Neural cell (in vitro differentiated cells): Measurements from ENCODE around the gene ACTN4. TPM values are rescaled to one million over a fixed set of nuclear protein-coding genes. Genes with fewer than 3 reads are reported as not detected.

Experiments
- H2AFZ ChIP-seq: fragments of 200-600, 300-800 bp; sonication (generic), shearing (Covaris generic); 2 replicates; pipeline ENCODE4 v1.6.0; 2014; ENCODE audit warnings: low read depth, mild to moderate bottlenecking, antibody characterized with exemption, low read length, moderate library complexity
- H3F3A ChIP-seq: fragments of 200-600 bp; shearing (Covaris generic); 2 replicates; pipeline ENCODE4 v1.6.1; 2016; ENCODE audit warnings: mild to moderate bottlenecking, moderate library complexity, mixed read lengths, antibody characterized with exemption, low read length; ENCODE audit not compliant: insufficient read depth, poor library complexity, severe bottlenecking
- H3K27ac ChIP-seq: fragments of 200-600, 300-800 bp; sonication (generic), shearing (Covaris generic); 2 replicates; pipeline ENCODE4 v1.5.1; 2014; ENCODE audit warnings: mild to moderate bottlenecking, low read length, moderate library complexity
- H3K27me3 ChIP-seq: fragments of 300-800, 200-600 bp; sonication (generic), shearing (Covaris generic); 2 replicates; pipeline ENCODE4 v1.6.0; 2014; ENCODE audit warnings: mild to moderate bottlenecking, low read depth, low read length, moderate library complexity; ENCODE audit not compliant: insufficient read depth
- H3K36me3 ChIP-seq: fragments of 300-800, 200-600 bp; sonication (generic), shearing (Covaris generic); 2 replicates; pipeline ENCODE4 v1.5.1; 2014; ENCODE audit warnings: mild to moderate bottlenecking, antibody characterized with exemption, low read length, moderate library complexity; ENCODE audit not compliant: insufficient read depth
- H3K4me2 ChIP-seq: fragments of 300-800, 200-600 bp; sonication (generic), shearing (Covaris generic); 2 replicates; pipeline ENCODE4 v1.6.0; 2014; ENCODE audit warnings: mild to moderate bottlenecking, low read length
- H3K4me3 ChIP-seq: fragments of 300-800, 200-600 bp; sonication (generic), shearing (Covaris generic); 2 replicates; pipeline ENCODE4 v1.5.1; 2014; ENCODE audit warnings: mild to moderate bottlenecking, low read length, moderate library complexity
- H3K79me2 ChIP-seq: fragments of 200-600 bp; shearing (Covaris generic); replicated peaks from 2 replicates; pipeline ENCODE4 v1.6.0; 2014; ENCODE audit warnings: mild to moderate bottlenecking, low read length, moderate library complexity; ENCODE audit not compliant: insufficient read depth
- H3K9ac ChIP-seq: fragments of 300-800, 200-600 bp; sonication (generic), shearing (Covaris generic); 2 replicates; pipeline ENCODE4 v1.6.1; 2016; ENCODE audit warnings: mild to moderate bottlenecking, low read length, mixed read lengths
- H3K9me2 ChIP-seq: fragments of 200-600 bp; shearing (Covaris generic); 2 replicates; pipeline ENCODE4 v1.6.1; 2016; ENCODE audit warnings: mild to moderate bottlenecking, low read length, mixed read lengths; ENCODE audit not compliant: insufficient read depth
- H3K9me3 ChIP-seq: fragments of 200-600, 300-800 bp; sonication (generic), shearing (Covaris generic); 2 replicates; pipeline ENCODE4 v1.6.1; 2016; ENCODE audit warnings: mild to moderate bottlenecking, mixed run types, low read length, moderate library complexity, mixed read lengths
- H4K20me1 ChIP-seq: fragments of 200-600 bp; shearing (Covaris generic); 2 replicates; pipeline ENCODE4 v1.6.1; 2016; ENCODE audit warnings: mild to moderate bottlenecking, mixed run types; ENCODE audit not compliant: insufficient read depth
- EP300 ChIP-seq: fragments of 450-650 bp; conservative IDR thresholded peaks from 2 replicates; pipeline ENCODE4 v1.6.1; 2014; ENCODE audit warnings: antibody characterized with exemption, mild to moderate bottlenecking, moderate library complexity; ENCODE audit not compliant: poor library complexity, severe bottlenecking
- EZH2 ChIP-seq: fragments of 200-600, 300-800 bp; shearing (Covaris generic), sonication (generic); IDR thresholded peaks from 2 replicates; pipeline ENCODE4 v1.6.1; 2014; ENCODE audit warnings: antibody characterized with exemption, low read length, borderline replicate concordance, mild to moderate bottlenecking; ENCODE audit not compliant: insufficient read depth, poor library complexity, severe bottlenecking
- MXI1 ChIP-seq: fragments of 450-650 bp; conservative IDR thresholded peaks from 2 replicates; pipeline ENCODE4 v1.6.1; 2014; ENCODE audit warnings: antibody characterized with exemption, mild to moderate bottlenecking; ENCODE audit not compliant: poor library complexity, severe bottlenecking
- POLR2AphosphoS5 ChIP-seq: IDR thresholded peaks from 2 replicates; pipeline ENCODE4 v1.6.1; 2012
- RAD21 ChIP-seq: fragments of 450-650 bp; conservative IDR thresholded peaks from 2 replicates; pipeline ENCODE4 v1.6.1; 2014; ENCODE audit warnings: antibody characterized with exemption, mild to moderate bottlenecking, moderate library complexity
- SMC3 ChIP-seq: fragments of 450-650 bp; conservative IDR thresholded peaks from 2 replicates; pipeline ENCODE4 v1.6.1; 2014; ENCODE audit warnings: antibody characterized with exemption, mild to moderate bottlenecking, moderate library complexity; ENCODE audit not compliant: poor library complexity
- TAF1 ChIP-seq: IDR thresholded peaks from 2 replicates; pipeline ENCODE4 v1.6.1; 2012; ENCODE audit warnings: low read depth
- polyA plus RNA-seq: library from polyadenylated mRNA; depleted of rRNA; stranded (reverse); fragments of >200 nt; gene quantifications from 2 replicates; pipeline ENCODE4 v1.2.3, GENCODE V29; 2014
- TF ChIP-seq, protein P1 (sequence below): IDR thresholded peaks from 2 replicates; pipeline ENCODE4 v1.6.1; 2012; ENCODE audit warnings: borderline replicate concordance
- TF ChIP-seq, protein P2 (sequence below): fragments of 450-650 bp; IDR thresholded peaks from 2 replicates; pipeline ENCODE4 v1.5.1; 2014; ENCODE audit warnings: antibody characterized with exemption, mild to moderate bottlenecking, moderate library complexity; ENCODE audit not compliant: poor library complexity, severe bottlenecking

Gene ACTN4
- polyA plus RNA-seq, 1 donor from 2014 or later = 54.0 TPM

DNA sequence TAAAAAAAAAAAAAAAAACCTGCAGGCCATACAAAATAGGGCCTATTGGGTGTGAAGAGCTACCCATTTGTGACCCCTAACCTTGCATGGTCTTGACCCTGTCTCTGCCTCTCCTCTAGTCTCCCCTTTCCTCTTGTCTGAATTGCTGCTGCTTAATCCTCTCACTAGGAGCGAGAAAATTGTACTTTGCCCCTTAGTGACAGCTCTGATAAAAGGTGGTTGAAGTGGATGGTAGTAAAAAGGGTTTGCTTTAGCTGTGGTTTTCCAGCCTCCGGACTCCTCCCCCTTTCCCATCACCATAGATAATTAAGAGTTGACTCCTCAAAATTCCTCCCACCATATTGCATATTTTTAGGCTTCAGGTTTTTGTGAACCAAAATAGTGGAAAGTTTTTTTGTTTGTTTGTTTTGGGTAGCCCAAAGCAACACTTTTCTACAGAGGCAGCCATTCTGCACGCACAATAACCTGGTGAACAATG is 23.5 kb downstream of the ACTN4 start:
- Histone ChIP-seq H3F3A (no peaks in the 10 kb centered on the region), H3K4me3 (no peak overlapping the region), H3K9ac (no peak overlapping the region), H3K36me3 (no peaks in the 10 kb centered on the region), H3K27ac (no peak overlapping the region), H3K79me2 (peaks cover 27% of the 10 kb centered on the region), H3K4me2 (no peak overlapping the region), H3K9me3 (no peaks in the 10 kb centered on the region), H2AFZ (no peak overlapping the region), H3K9me2 (no peaks in the 10 kb centered on the region), H4K20me1 (no peaks in the 10 kb centered on the region), H3K27me3 (no peaks in the 10 kb centered on the region)
- TF ChIP-seq, protein P1, sequence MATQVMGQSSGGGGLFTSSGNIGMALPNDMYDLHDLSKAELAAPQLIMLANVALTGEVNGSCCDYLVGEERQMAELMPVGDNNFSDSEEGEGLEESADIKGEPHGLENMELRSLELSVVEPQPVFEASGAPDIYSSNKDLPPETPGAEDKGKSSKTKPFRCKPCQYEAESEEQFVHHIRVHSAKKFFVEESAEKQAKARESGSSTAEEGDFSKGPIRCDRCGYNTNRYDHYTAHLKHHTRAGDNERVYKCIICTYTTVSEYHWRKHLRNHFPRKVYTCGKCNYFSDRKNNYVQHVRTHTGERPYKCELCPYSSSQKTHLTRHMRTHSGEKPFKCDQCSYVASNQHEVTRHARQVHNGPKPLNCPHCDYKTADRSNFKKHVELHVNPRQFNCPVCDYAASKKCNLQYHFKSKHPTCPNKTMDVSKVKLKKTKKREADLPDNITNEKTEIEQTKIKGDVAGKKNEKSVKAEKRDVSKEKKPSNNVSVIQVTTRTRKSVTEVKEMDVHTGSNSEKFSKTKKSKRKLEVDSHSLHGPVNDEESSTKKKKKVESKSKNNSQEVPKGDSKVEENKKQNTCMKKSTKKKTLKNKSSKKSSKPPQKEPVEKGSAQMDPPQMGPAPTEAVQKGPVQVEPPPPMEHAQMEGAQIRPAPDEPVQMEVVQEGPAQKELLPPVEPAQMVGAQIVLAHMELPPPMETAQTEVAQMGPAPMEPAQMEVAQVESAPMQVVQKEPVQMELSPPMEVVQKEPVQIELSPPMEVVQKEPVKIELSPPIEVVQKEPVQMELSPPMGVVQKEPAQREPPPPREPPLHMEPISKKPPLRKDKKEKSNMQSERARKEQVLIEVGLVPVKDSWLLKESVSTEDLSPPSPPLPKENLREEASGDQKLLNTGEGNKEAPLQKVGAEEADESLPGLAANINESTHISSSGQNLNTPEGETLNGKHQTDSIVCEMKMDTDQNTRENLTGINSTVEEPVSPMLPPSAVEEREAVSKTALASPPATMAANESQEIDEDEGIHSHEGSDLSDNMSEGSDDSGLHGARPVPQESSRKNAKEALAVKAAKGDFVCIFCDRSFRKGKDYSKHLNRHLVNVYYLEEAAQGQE = no peak
- TF ChIP-seq TAF1 = no peak
- no peak for TF ChIP-seq RAD21
- no peak for TF ChIP-seq SMC3
- TF ChIP-seq MXI1 = no peak
- TF ChIP-seq EZH2 = no peak
- no peak for TF ChIP-seq EP300
- no peak for TF ChIP-seq POLR2AphosphoS5
- TF ChIP-seq, protein P2, sequence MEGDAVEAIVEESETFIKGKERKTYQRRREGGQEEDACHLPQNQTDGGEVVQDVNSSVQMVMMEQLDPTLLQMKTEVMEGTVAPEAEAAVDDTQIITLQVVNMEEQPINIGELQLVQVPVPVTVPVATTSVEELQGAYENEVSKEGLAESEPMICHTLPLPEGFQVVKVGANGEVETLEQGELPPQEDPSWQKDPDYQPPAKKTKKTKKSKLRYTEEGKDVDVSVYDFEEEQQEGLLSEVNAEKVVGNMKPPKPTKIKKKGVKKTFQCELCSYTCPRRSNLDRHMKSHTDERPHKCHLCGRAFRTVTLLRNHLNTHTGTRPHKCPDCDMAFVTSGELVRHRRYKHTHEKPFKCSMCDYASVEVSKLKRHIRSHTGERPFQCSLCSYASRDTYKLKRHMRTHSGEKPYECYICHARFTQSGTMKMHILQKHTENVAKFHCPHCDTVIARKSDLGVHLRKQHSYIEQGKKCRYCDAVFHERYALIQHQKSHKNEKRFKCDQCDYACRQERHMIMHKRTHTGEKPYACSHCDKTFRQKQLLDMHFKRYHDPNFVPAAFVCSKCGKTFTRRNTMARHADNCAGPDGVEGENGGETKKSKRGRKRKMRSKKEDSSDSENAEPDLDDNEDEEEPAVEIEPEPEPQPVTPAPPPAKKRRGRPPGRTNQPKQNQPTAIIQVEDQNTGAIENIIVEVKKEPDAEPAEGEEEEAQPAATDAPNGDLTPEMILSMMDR = no peak

DNA sequence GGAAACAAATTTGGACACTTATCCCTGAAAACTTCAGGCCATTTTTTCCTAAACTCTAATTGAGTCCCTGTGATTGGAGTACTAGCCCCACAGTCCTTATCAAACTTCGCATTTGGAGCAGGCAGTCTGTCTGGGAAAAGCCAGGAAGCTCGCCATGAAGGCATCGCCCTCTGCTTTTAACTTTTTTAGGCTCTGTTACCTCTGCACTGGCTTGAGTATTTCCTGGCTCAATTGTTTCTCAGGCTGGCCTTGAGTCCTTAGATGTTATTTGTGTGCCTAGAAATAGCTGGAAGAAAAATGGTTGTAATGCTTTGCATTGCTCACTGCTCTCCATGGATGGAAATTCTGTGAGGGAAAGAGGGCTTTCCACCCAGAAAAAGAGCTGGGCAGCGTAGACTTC is 24.2 kb downstream of the ACTN4 start:
- H3K9ac ChIP-seq = no peak overlapping the region
- H3K27ac ChIP-seq = no peak overlapping the region
- H3F3A ChIP-seq = no peaks in the 10 kb centered on the region
- H3K4me2 ChIP-seq = no peak overlapping the region
- no peaks in the 10 kb centered on the region for H3K36me3 ChIP-seq
- H3K4me3 ChIP-seq = no peak overlapping the region
- H3K9me3 ChIP-seq = no peaks in the 10 kb centered on the region
- H3K79me2 ChIP-seq = peaks cover 27% of the 10 kb centered on the region
- H4K20me1 ChIP-seq = no peaks in the 10 kb centered on the region
- no peaks in the 10 kb centered on the region for H3K9me2 ChIP-seq
- no peak overlapping the region for H2AFZ ChIP-seq
- no peaks in the 10 kb centered on the region for H3K27me3 ChIP-seq
- no peak for TF ChIP-seq EP300
- TF ChIP-seq, protein P1 = no peak
- no peak for TF ChIP-seq SMC3
- no peak for TF ChIP-seq POLR2AphosphoS5
- TF ChIP-seq, protein P2 = no peak
- TF ChIP-seq EZH2 = no peak
- TF ChIP-seq RAD21 = no peak
- no peak for TF ChIP-seq MXI1
